DOHH2 (cell line): ENCODE data around the gene LY6G5B.
A peak's percentile ranks its signal among the peaks of the same experiment; 100 is the strongest.

Experiments
- CTCF ChIP-seq: fragments of 200-600 bp; sonication (generic); IDR thresholded peaks from one replicate; pipeline ENCODE4 v1.5.1; 2014; ENCODE audit warnings: antibody characterized with exemption, mild to moderate bottlenecking, low read depth, low read length; ENCODE audit not compliant: poor library complexity, severe bottlenecking
- EZH2phosphoT487 ChIP-seq: fragments of 200-600 bp; sonication (generic); IDR thresholded peaks from 2 replicates; pipeline ENCODE4 v1.6.1; 2017; ENCODE audit warnings: borderline replicate concordance, mild to moderate bottlenecking, antibody characterized with exemption, low read length, moderate library complexity, mixed read lengths

- TF ChIP-seq CTCF (peak; percentile 18), EZH2phosphoT487 (no peak)
Measured at GRCh38 chr6:31652925-31653724, 16.7 kb upstream of the LY6G5B start.
